Activated naive CD4-positive, alpha-beta T cell treated with anti-CD3 and anti-CD28 coated beads, Interleukin-2, amount 10 ng/mL, durations not matched to agents 7 days and 5 days (primary cell): ENCODE results near the gene AHSG.
"Not testable (repeated sequence)": the region's sequence is repeated elsewhere in the genome, so short reads cannot be mapped to it uniquely, and the experiment has no call there.

Experiments used
- CTCF ChIA-PET: fragments of 350-600 bp; sonication (Branson Sonifier 250); formaldehyde crosslinking; loops from one replicate; lab custom pipeline; 2021; ENCODE audit warnings: antibody characterized with exemption; lab: Charles Lee
- DNase-seq: peaks from one replicate; pipeline ENCODE4 v3.0.0-alpha.2; 2020
- H3K27ac Mint-ChIP-seq: one replicate; pipeline ENCODE4 v1.8.0; 2021; ENCODE audit warnings: mild to moderate bottlenecking, moderate library complexity, mixed read lengths
- H3K27me3 Mint-ChIP-seq: one replicate; pipeline ENCODE4 v1.8.0; 2021; ENCODE audit warnings: mild to moderate bottlenecking, mixed read lengths
- H3K36me3 Mint-ChIP-seq: one replicate; pipeline ENCODE4 v1.8.0; 2021; ENCODE audit warnings: mixed read lengths
- H3K4me1 Mint-ChIP-seq: one replicate; pipeline ENCODE4 v1.8.0; 2021; ENCODE audit warnings: mixed read lengths
- H3K4me3 Mint-ChIP-seq: one replicate; pipeline ENCODE4 v1.8.0; 2021; ENCODE audit warnings: mild to moderate bottlenecking, moderate library complexity, mixed read lengths
- H3K9me3 Mint-ChIP-seq: one replicate; pipeline ENCODE4 v1.8.0; 2021; ENCODE audit warnings: mixed read lengths

AHSG gene

DNA sequence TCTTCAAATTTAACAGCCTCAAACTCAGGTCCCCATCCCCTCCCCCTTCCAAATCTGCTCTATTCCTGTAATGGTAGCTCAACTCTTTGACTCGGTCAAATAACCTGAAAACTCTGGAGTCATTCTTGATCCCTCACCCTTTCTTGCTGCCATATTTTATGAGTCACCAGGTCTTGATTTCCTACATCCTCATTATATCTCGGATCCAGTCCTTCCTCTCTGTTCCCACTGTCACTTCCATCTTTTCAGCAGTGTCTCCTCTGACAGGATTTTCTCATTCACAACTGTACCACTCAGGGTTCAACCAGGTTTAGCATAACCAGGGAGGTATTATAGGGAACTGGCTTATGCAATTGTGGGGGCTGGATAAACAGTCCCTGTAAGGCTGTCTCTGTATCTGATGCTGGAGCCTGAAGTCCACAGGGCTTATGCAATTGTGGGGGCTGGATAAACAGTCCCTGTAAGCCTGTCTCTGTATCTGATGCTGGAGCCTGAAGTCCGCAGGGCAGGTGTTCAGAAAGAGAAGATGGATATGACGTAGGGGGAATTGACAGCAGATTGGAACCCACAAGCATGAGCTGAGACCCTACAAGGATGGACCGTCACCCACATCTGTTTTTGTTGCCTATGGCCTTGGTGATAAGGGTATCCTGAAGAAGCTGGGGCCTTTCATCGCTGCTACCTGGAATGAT is 18.2 kb downstream of the AHSG start:
- H3K9me3 Mint-ChIP-seq, result no peaks in the 10 kb centered on the region
- H3K4me3 Mint-ChIP-seq, result no peak overlapping the region
- H3K36me3 Mint-ChIP-seq, result no peaks in the 10 kb centered on the region
- DNase-seq, result no peak
- peaks cover 11% of the 10 kb centered on the region for H3K27me3 Mint-ChIP-seq
- CTCF ChIA-PET, result interaction anchor here (1.5 to 1.7 kb wide), 2 partner anchors 14 kb away, joined by 5 to 7 read pairs; no protein-coding TSS in a partner anchor
- no peak overlapping the region for H3K27ac Mint-ChIP-seq
- no peaks in the 10 kb centered on the region for H3K4me1 Mint-ChIP-seq

DNA sequence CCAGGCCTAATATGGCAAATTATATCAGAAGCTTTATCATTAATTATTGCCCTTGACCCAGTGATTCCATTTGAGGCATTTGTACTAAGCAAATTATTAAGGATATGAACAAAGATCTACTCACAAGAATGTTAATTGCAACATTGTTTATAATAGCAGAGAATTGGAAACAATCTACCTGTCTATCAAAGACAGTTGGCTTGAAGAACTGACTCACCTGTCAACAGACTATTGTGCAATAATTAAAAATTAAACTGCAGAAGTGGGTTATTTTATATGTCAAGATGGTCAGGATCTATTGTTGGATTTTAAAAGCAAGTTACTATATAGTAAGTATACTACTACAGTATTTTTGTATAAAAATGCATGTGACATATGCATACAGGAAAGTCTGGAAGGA is 20.6 kb downstream of the AHSG start:
- Mint-ChIP-seq H3K36me3 (no peaks in the 10 kb centered on the region), H3K27ac (no peak overlapping the region)

DNA sequence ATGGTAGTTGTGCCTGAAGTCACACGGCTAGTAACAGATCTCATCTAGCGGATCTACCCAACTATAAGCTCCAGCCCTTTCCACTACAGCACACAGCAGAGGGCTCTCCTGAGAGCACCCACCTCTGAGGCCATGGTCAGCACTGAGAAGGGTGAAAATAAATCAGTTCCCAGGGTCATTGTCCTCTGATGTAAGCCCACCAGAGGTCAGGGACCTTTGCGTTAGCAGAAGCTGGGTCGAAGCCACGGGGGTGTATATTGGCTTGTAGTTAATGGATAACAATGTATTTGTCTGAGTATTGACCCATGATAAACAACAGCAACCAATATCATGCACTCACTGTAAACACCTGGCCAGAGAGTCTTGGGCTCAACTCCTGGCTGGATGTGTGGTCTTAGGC is 21.3 kb downstream of the AHSG start:
- H3K4me3 Mint-ChIP-seq, DNase-seq, CTCF ChIA-PET, H3K27ac Mint-ChIP-seq, H3K9me3 Mint-ChIP-seq, H3K4me1 Mint-ChIP-seq, H3K36me3 Mint-ChIP-seq: not testable (repeated sequence)
- H3K27me3 Mint-ChIP-seq, result peaks cover 17% of the 10 kb centered on the region

More for the DNA sequence above, 20.6 kb downstream of the AHSG start:
- no peaks in the 10 kb centered on the region for H3K4me1 Mint-ChIP-seq
- H3K4me3 Mint-ChIP-seq, result no peak overlapping the region
- DNase-seq, result no peak
- peaks cover 17% of the 10 kb centered on the region for H3K27me3 Mint-ChIP-seq
- no peaks in the 10 kb centered on the region for H3K9me3 Mint-ChIP-seq
- CTCF ChIA-PET, result no interaction called here

DNA sequence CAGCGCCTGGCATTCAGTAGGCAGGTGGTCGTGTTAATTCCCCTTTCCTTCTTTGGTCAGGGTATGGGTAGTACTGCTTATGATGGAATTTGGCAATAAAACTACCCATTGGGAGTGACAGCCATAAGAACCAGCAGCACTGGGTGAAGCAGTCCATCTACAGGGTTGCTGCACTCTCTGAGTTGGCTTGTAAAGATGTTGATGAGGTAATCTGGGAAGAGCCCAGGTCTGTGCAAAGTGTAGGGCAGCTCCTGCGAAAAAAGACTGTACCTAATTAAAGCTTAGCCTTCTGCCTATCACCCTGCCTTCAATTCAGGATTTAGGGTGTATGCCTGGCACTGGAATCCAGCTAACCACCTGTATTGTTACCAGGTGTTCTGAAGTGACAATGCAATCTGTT is 22.7 kb downstream of the AHSG start:
- H3K27ac Mint-ChIP-seq, result no peak overlapping the region

GRCh38 chr3:186636536-186636935 is 23.7 kb downstream of the AHSG start:
- CTCF ChIA-PET, result no interaction called here
- Mint-ChIP-seq H3K36me3 (no peaks in the 10 kb centered on the region), H3K9me3 (no peaks in the 10 kb centered on the region), H3K27ac (no peak overlapping the region), H3K27me3 (peaks cover 11% of the 10 kb centered on the region), H3K4me1 (no peaks in the 10 kb centered on the region), H3K4me3 (no peak overlapping the region)
- no peak for DNase-seq

More for the DNA sequence above, 22.7 kb downstream of the AHSG start:
- peaks cover 17% of the 10 kb centered on the region for H3K27me3 Mint-ChIP-seq
- no peaks in the 10 kb centered on the region for H3K36me3 Mint-ChIP-seq
- CTCF ChIA-PET, result interaction anchor here (0.9 kb wide), 1 partner anchor 18 kb away, joined by 3 read pairs; no protein-coding TSS in a partner anchor
- no peaks in the 10 kb centered on the region for H3K4me1 Mint-ChIP-seq
- no peak overlapping the region for H3K4me3 Mint-ChIP-seq
- no peaks in the 10 kb centered on the region for H3K9me3 Mint-ChIP-seq
- no peak for DNase-seq

- Mint-ChIP-seq H3K27ac (no peak overlapping the region), H3K36me3 (no peaks in the 10 kb centered on the region), H3K9me3 (no peaks in the 10 kb centered on the region), H3K4me3 (no peak overlapping the region), H3K4me1 (no peaks in the 10 kb centered on the region), H3K27me3 (peaks cover 11% of the 10 kb centered on the region)
- CTCF ChIA-PET, result no interaction called here
- DNase-seq, result no peak
Observed at GRCh38 chr3:186637686-186638085, 24.8 kb downstream of the AHSG start.

GRCh38 chr3:186638259-186638658 is 25.4 kb downstream of the AHSG start:
- no peak overlapping the region for H3K27ac Mint-ChIP-seq
- H3K4me1 Mint-ChIP-seq, result peaks cover 3% of the 10 kb centered on the region
- no peak for DNase-seq
- no peaks in the 10 kb centered on the region for H3K9me3 Mint-ChIP-seq
- no peaks in the 10 kb centered on the region for H3K36me3 Mint-ChIP-seq
- H3K4me3 Mint-ChIP-seq, result no peak overlapping the region
- peaks cover 11% of the 10 kb centered on the region for H3K27me3 Mint-ChIP-seq
- CTCF ChIA-PET, result no interaction called here

- no peak within 1 kb of the TSS for H3K4me3 Mint-ChIP-seq
- no peak for DNase-seq
- no peaks in the 10 kb centered on the region for H3K9me3 Mint-ChIP-seq
- no peaks in the 10 kb centered on the region for H3K36me3 Mint-ChIP-seq
- CTCF ChIA-PET, result interaction anchor here (0.5 kb wide), 1 partner anchor 165 kb away, joined by 3 read pairs; no protein-coding TSS in a partner anchor
- H3K27ac Mint-ChIP-seq, result no peak within 1 kb of the TSS
- peaks cover 8% of the 10 kb centered on the region for H3K4me1 Mint-ChIP-seq
- peaks cover 11% of the 10 kb centered on the region for H3K27me3 Mint-ChIP-seq
Observed at GRCh38 chr3:186639778-186640472, 27.1 kb downstream of the AHSG start, which contains the start of gene FETUB. Gene FETUB, plus strand, starts transcription at chr3:186640399. Its CDS starts 62 bp downstream, at chr3:186640461.

- peaks cover 11% of the 10 kb centered on the region for H3K27me3 Mint-ChIP-seq
- CTCF ChIA-PET, result interaction anchor here (1.0 to 1.3 kb wide), 2 partner anchors 11 to 23 kb away, joined by 3 read pairs; no protein-coding TSS in a partner anchor
- peaks cover 8% of the 10 kb centered on the region for H3K4me1 Mint-ChIP-seq
- H3K4me3 Mint-ChIP-seq, result no peak overlapping the region
- no peaks in the 10 kb centered on the region for H3K9me3 Mint-ChIP-seq
- H3K27ac Mint-ChIP-seq, result no peak overlapping the region
- DNase-seq, result no peak
- H3K36me3 Mint-ChIP-seq, result no peaks in the 10 kb centered on the region
Observed at GRCh38 chr3:186640473-186640818, 27.6 kb downstream of the AHSG start.

DNA sequence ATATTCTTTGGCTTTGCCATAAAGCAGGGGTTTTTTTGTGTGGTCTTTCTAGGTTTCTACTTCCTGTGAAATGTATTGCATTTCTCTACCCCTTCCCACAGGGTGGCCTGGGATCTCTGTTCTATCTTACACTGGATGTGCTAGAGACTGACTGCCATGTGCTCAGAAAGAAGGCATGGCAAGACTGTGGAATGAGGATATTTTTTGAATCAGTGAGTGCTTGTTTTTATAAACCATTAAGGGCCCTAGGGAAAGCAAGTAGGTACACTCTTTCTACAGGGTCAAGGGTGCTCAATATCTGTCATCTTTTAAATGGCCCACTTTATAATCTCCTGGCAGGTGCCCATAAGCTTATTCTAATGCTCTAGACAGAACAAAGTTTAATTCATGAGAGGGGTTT is 28.1 kb downstream of the AHSG start:
- Mint-ChIP-seq H3K27me3 (peaks cover 11% of the 10 kb centered on the region), H3K36me3 (no peaks in the 10 kb centered on the region), H3K9me3 (no peaks in the 10 kb centered on the region), H3K27ac (no peak overlapping the region), H3K4me1 (peaks cover 8% of the 10 kb centered on the region), H3K4me3 (no peak overlapping the region)
- CTCF ChIA-PET, result interaction anchor here (1.0 to 1.3 kb wide), 3 partner anchors 10 to 26 kb away, joined by 3 to 4 read pairs (median 3); no protein-coding TSS in a partner anchor
- no peak for DNase-seq

GRCh38 chr3:186642014-186642413 is 29.2 kb downstream of the AHSG start:
- DNase-seq, result no peak
- Mint-ChIP-seq H3K4me3 (no peak overlapping the region), H3K27ac (no peak overlapping the region), H3K36me3 (no peaks in the 10 kb centered on the region), H3K4me1 (peaks cover 8% of the 10 kb centered on the region), H3K9me3 (no peaks in the 10 kb centered on the region), H3K27me3 (peaks cover 11% of the 10 kb centered on the region)
- CTCF ChIA-PET, result interaction anchor here (1.2 to 1.3 kb wide), 3 partner anchors 9 to 665 kb away, joined by 3 to 4 read pairs (median 3); no protein-coding TSS in a partner anchor

DNA sequence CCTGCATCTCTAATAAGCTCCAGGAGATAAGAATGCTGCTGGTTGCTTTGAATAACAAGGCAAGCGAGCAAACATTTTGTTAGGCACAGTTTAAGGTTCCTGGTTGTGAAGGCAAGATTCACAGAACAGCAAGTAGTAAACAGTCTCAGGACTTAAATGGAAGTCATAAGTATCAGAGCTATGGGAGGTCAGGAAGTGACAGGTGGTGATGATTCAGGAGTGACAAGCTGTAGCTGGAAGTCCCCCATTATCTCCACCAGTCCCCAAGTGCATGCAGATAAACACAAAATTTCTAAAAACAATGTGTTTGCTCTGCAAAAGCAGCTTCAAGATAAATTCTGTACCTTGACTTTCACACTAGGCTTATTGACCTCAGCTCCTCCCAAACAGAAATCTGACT is 30.6 kb downstream of the AHSG start:
- Mint-ChIP-seq H3K4me1 (peaks cover 8% of the 10 kb centered on the region), H3K9me3 (no peaks in the 10 kb centered on the region), H3K36me3 (no peaks in the 10 kb centered on the region), H3K27ac (no peak overlapping the region), H3K27me3 (peaks cover 6% of the 10 kb centered on the region), H3K4me3 (no peak overlapping the region)
- CTCF ChIA-PET, result interaction anchor here (1.0 kb wide), 1 partner anchor 55 kb away, joined by 3 read pairs; no protein-coding TSS in a partner anchor
- no peak for DNase-seq

DNA sequence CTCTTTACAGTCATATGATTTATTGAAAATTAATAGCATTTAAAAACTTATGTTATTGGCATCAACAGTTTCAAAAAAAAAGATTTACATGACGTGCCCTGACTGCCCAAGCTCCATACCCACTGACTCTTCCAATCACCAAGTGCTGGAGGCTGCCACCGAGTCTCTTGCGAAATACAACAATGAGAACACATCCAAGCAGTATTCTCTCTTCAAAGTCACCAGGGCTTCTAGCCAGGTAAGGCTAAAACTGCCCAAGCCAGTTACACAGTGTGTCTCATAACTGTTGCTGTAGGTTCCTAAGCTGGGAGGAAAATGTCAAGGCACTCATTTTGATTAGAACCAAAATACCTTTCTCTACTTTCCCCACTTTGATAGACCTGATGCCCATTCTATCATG is 31.8 kb downstream of the AHSG start:
- Mint-ChIP-seq H3K4me1 (peaks cover 8% of the 10 kb centered on the region), H3K27ac (no peak overlapping the region), H3K27me3 (peaks cover 6% of the 10 kb centered on the region), H3K9me3 (no peaks in the 10 kb centered on the region), H3K4me3 (no peak overlapping the region), H3K36me3 (no peaks in the 10 kb centered on the region)
- CTCF ChIA-PET, result interaction anchor here (1.0 kb wide), 1 partner anchor 27 kb away, joined by 5 read pairs; no protein-coding TSS in a partner anchor
- DNase-seq, result no peak

DNA sequence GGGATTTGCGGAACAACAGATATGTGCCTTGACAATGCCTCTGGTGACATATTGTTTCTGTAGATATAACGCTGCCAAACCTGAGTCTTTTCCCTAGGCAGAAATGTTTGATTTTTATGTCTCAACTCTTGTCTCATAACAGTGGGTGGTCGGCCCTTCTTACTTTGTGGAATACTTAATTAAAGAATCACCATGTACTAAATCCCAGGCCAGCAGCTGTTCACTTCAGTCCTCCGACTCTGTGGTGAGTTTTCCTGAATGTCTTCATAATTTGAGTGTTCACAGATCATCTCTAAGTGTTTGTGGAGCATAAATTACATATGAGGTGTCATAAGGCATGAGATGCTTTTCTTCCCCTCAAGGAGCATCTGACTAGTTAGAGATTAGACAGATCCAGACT is 33.2 kb downstream of the AHSG start:
- H3K4me1 Mint-ChIP-seq, result peaks cover 8% of the 10 kb centered on the region
- no peaks in the 10 kb centered on the region for H3K36me3 Mint-ChIP-seq
- no peak overlapping the region for H3K4me3 Mint-ChIP-seq
- peaks cover 1% of the 10 kb centered on the region for H3K27me3 Mint-ChIP-seq
- no peak for DNase-seq
- no peak overlapping the region for H3K27ac Mint-ChIP-seq
- CTCF ChIA-PET, result no interaction called here
- H3K9me3 Mint-ChIP-seq, result no peaks in the 10 kb centered on the region
